NCI-H146 treated with DMSO at 0.1 percent for 48 hours (cell line): ENCODE measurements around the gene LYZ.

Experiments
- DNase-seq: peaks from one replicate; lab custom pipeline; 2025; ENCODE audit not compliant: unreplicated experiment; lab: John Stamatoyannopoulos, UW

Gene LYZ

DNA sequence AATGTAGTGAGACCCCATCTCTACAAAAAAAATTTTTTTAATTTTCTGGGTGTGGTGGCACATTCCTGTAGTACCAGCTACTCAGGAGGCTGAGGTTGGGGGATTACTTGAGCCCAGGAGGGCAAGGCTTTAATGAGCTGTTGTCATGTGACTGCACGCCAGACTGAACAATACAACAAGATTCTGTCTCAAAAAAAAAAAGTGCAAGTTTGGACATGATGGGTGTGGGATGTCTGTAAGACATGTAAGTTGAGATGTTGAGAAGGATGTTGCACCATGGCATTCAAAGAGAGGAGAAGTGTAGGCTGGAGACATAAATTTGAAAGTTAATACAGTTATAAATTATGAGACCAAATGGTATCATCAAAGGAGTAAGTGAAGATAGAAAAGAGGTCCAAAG, 34.9 kb downstream of the LYZ start:
- DNase-seq: no peak

DNA sequence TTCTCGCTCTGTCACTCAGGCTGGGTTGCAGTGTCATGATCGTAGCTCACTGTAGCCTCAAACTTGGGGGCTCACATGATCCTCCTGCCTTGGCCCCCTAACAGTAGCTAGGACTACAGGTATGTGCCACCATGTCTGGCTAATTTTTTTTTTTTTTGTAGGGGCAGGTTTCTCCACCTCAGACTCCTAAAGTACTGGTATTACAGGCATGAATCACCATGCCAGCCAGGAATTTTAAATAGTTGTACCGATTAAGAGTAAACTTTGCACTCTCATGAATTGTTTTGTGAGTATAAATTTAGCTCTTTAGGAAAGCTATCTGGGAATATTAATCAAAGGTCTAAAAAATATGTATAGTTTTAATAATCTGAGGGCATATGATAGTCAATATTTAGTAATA, 36.9 kb downstream of the LYZ start:
- no peak for DNase-seq

DNA sequence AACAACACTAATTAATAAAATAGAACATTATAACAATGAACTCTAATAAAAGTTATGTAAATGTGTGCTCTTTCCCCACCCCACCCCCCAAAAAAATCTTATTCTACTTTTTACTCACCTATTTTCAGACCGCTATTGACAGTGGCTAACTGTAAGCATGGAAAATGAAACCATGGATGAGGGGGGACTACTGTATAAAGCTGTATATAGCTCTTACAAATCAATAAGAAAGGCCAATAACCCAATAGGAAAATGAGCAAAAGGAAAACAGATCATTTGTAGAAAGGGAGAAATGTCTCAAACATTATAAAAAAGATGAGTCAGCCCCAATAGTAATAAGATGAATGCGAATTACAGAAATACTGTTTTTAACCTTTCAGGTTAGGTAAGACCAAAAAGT, 38.7 kb downstream of the LYZ start:
- no peak for DNase-seq

DNA sequence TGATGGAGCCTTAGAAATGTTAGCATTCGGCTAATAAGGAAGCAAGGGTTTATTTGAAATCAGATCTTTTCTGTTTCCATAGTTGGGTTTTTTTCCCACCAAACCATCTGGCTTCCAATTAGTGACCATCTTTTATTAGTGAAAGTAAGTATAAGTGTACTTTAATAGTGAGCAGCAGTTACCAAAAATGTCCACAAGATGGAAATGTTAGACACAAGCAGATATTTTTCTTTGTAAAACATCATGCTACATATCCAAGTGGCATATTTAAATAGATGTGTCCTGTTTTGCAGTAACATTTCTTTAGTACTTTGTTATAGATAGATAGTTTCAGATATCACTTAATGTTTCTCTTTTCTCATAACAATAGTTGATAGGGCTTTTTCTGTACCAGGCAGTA, 40.2 kb downstream of the LYZ start:
- no peak for DNase-seq

DNA sequence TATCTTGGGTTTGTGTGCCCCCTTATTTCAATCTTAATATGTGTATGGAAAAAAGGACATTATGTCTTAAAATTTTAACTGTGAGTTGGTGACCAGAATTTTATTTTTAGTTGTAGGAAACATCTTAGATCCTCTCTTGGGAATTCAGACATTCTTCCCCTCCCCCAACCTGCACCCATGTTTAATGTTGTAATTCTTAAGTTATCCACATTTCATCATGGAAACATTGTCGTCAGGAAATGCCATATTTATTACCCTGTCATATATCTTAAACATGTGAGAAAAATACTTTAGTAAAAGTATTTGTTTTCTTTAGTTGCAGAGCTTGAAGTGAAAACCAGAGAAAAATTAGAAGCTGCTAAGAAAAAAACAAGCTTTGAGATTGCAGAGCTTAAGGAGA, 41.6 kb downstream of the LYZ start:
- no peak for DNase-seq

DNA sequence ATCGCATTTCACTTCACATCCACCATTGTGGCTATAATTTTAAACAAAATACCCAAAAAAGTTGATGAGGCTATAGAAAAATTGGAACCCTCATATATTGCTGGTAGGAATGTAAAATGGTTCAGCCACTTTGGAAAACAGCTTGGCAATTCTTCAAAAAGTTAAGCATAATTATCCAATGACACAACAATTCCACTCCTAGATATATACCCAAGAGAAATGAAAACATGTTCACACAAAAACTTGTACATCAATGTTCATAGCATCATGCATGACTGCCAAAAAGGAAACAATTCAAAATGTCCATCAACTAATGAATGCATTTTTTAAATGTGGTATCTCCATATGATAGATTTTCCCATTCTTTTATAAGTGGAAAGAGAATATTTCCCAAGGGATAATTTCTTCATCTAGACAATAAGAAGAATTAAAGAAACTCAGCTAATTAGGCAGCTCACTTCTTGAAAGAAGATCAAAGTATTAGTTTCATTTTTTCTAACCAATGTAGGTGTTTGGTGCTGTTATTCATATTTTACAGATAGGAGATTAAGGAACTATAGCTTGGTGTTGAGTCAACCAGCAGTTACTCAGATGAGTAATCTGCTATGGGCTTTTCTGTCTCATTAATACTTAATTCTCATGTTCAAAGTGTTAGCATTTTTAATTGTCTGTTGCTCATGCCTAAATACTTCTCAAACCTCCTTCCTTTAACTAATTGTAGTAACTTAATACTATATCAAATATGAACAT, 44.2 kb downstream of the LYZ start:
- no peak for DNase-seq

DNA sequence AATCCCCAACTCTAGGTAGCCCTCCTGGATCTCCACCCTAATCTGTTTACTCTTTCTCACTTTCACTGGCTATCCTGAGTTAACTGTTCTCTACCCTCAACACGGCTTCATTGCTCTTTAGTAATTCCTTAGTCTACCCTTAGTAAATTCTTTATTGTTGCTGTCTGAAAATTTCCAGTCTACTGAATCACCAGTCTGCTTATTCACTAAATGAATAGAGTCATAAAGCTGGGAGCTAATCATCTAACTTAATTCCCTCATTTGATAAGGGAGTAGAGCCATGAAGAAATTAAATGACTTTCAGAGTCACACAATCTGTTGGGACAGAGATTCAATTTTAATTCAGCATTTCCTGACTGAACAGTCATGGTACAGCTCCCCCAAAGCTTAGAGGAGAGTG, 47.9 kb downstream of the LYZ start:
- no peak for DNase-seq

DNA sequence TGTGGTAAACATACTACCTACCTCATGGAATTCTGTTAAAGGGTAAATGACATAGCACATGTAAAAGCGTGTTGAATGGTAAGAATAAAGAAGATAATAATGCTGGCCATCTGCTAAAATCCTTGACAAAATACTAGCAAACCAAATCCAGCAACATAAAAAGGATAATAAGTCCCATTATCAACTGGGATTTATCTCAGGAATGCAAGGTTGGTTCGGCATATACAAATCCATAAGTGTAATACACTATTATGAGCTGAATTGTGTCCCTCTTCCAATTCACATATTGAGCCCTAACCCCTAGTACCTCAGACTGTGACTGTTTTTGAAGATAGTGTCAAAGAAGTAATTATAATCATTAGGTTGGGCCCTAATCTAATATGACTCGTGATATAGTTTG, 48.8 kb downstream of the LYZ start:
- DNase-seq: no peak

DNA sequence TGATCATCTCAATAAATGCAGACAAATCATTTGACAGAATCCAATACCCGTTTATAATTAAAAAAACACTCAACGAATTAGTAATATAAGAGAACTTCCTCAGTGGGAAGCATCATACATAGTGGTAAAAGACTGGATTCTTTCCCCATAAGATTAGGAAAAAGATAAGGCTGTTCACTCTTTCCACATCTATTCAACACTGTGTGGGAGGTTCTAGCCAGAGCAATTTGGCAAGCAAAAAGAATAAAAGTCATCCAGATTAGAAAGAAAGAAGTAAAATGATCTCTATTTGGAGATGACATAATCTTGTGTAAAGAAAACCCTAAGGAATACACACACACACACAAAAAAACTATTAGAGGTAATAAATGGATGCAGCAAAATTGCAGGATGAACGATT, 49.8 kb downstream of the LYZ start:
- no peak for DNase-seq

DNA sequence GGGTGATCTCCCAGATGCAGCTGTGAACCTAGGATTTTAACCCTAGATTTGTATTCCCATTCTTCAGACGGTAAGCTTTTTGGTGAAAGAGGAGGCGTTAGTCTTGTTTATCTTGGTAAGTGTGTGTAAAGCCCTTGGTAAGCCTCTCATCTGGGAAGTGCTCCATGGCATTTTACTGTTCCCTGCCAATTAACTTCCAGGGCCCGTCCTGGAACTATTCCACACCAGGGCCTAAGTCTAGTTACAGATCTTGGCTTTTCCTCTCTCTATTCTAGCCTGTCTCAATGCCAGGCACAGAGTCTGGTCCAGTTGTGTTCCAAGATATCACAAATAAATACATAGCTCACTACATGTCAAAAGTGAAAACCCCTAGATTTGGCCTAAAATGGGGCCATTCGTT, 53.8 kb downstream of the LYZ start:
- DNase-seq: no peak
